Right atrium auricular region (tissue), 2 donors: ENCODE results near the gene DCUN1D5. TPM values are rescaled to one million over a fixed set of nuclear protein-coding genes. Genes with fewer than 3 reads are reported as not detected.

ENCODE experiments used
- DNase-seq: peaks from one replicate; pipeline ENCODE4 v3.0.0-alpha.2; 2019; ENCODE audit warnings: low spot score
- H3K27ac ChIP-seq, 2 donors: fragments of 200-600 bp; sonication (generic); 1 replicate in 1 of 2; 2 replicates in 1 of 2; pipeline ENCODE4 v1.5.1; 2016 to 2019
- H3K27me3 ChIP-seq, 2 donors: fragments of 200-600 bp; sonication (generic); one replicate each; pipeline versions ENCODE4 v1.5.1 to v1.6.0; 2017 to 2019
- H3K36me3 ChIP-seq: fragments of 200-600 bp; sonication (generic); one replicate; pipeline ENCODE4 v1.5.1; 2016
- H3K4me1 ChIP-seq, 2 donors: fragments of 200-600 bp; sonication (generic); one replicate each; pipeline versions ENCODE4 v1.5.1 to v1.6.0; 2017 to 2019
- H3K4me3 ChIP-seq, 2 donors: fragments of 200-600 bp; sonication (generic); 1 replicate in 1 of 2; 2 replicates in 1 of 2; pipeline ENCODE4 v1.5.1; 2017 to 2019; ENCODE audit warnings: mild to moderate bottlenecking in 1 of 2, moderate library complexity in 1 of 2
- H3K9me3 ChIP-seq, 2 donors: fragments of 200-600 bp; sonication (generic); one replicate each; pipeline ENCODE4 v1.5.1; 2019
- CTCF ChIP-seq, 2 donors: fragments of 200-600 bp; sonication (generic); IDR thresholded peaks; one replicate each; pipeline ENCODE4 v1.5.1; 2019; ENCODE audit warnings: antibody characterized with exemption in 2 of 2
- total RNA-seq, 2 donors: library from RNA; depleted of rRNA; stranded (reverse); fragments of >200 nt; gene quantifications; one replicate each; pipeline ENCODE4 v1.1.0, GENCODE V29; 2016

Gene DCUN1D5
- total RNA-seq, 2 donors from 2014 or later, result 25.5 to 28.7 TPM

DNA sequence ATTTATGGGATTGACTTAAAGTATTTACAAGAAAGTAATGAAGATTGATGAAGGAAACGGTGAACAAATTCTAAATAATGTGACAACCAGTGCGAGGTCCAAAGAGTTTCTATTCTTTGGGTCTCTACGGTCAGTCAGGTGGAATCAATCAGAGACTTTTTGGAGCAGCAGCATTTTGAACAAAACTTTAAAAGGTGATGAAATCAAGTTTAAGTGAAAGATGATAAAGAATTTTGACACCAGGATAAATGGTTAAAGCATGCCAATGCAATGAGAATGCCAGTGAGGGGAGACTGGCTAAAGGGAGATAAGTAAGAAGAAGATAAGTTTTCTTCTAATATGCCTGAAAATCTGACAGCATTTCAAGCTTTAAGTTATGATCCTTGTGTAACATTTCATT is 67.9 kb downstream of the DCUN1D5 start:
- H3K27me3 ChIP-seq, result no peaks in the 10 kb centered on the region
- no peak for DNase-seq
- TF ChIP-seq CTCF (IDR thresholded peaks at IDR 0.05), result no peak

GRCh38 chr11:103016031-103016430 is 75.9 kb downstream of the DCUN1D5 start:
- H3K27me3 ChIP-seq, result no peaks in the 10 kb centered on the region
- H3K4me3 ChIP-seq, result no peak overlapping the region
- DNase-seq, result no peak
- H3K9me3 ChIP-seq, result no peaks in the 10 kb centered on the region
- H3K36me3 ChIP-seq, result no peaks in the 10 kb centered on the region
- H3K4me1 ChIP-seq, result no peaks in the 10 kb centered on the region
- TF ChIP-seq CTCF (IDR thresholded peaks at IDR 0.05), result no peak
- no peak overlapping the region for H3K27ac ChIP-seq

More for the DNA sequence above, 67.9 kb downstream of the DCUN1D5 start:
- Histone ChIP-seq H3K27ac (no peak overlapping the region), H3K36me3 (no peaks in the 10 kb centered on the region), H3K9me3 (no peaks in the 10 kb centered on the region), H3K4me1 (no peaks in the 10 kb centered on the region), H3K4me3 (no peak overlapping the region)

- H3K36me3 ChIP-seq, result no peaks in the 10 kb centered on the region
- no peak overlapping the region for H3K27ac ChIP-seq
- no peaks in the 10 kb centered on the region for H3K27me3 ChIP-seq
- no peaks in the 10 kb centered on the region for H3K4me1 ChIP-seq
- H3K9me3 ChIP-seq, result peaks cover 0 to 4% of the 10 kb centered on the region in 2 donors
- no peak for DNase-seq
- no peak for TF ChIP-seq CTCF (IDR thresholded peaks at IDR 0.05)
- no peak overlapping the region for H3K4me3 ChIP-seq
Observed at GRCh38 chr11:103013421-103013820, 78.5 kb downstream of the DCUN1D5 start.

Other genes starting within 250 kb of the DCUN1D5 start
- not detected for gene MMP3, start 248.6 kb downstream of the DCUN1D5 start, total RNA-seq
- gene MMP12, start 217.2 kb downstream of the DCUN1D5 start, total RNA-seq, result not detected
- not detected for gene MMP13, start 136.4 kb downstream of the DCUN1D5 start, total RNA-seq
- 10 to 100 TPM in 1 of 2 donors, 1 to 10 TPM in 1; 7.8 to 12.7 TPM for gene DYNC2H1, start 17.3 kb upstream of the DCUN1D5 start, total RNA-seq